Measurements from ENCODE around the gene P2RY2. TPM values are rescaled to one million over a fixed set of nuclear protein-coding genes. Genes with fewer than 3 reads are reported as not detected.

P2RY2 gene
- total RNA-seq, 1 donor from 2014 or later, result 0.30 TPM

DNA sequence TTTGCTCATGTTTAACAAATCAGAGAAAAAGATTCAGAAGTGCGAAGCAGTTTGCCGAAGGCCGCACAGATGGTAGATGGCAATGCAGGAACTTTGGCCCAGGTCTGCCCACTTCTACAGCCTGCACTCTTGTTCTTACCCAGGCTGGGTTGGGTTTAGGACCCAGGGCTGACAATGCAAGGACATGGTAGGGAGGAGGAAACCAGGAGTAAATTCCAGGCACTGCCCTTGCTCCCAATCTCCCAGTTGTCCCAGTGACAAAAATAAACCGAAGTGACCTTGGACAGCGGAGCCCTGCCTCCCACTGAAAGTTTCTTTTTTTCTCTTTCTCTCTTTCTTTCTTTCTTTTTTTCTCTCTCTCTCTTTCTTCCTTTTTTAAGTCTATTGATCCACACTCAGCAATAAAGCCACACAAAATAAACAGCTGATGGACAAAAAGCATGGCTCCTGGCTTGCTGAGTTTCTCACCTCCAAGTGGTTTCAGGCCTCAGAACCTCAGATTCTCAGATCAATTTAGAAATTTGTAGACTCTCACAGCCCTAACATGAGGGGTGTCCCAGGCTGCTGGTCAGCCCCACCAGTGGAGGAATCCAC, 42.4 kb upstream of the P2RY2 start:
- Histone ChIP-seq H3K9me3 (ENCODE audit: insufficient read depth, low read depth, low read length) (no peaks in the 10 kb centered on the region), H2AFZ (ENCODE audit: low read depth, low read length) (no peak overlapping the region), H3K4me3 (ENCODE audit: insufficient read depth, low read depth, low read length) (no peak overlapping the region), H3K9ac (ENCODE audit: low read length) (no peak overlapping the region), H4K20me1 (ENCODE audit: insufficient read depth, low read length) (no peaks in the 10 kb centered on the region), H3K4me1 (ENCODE audit: insufficient read depth, low read length) (peaks cover 8% of the 10 kb centered on the region), H3K27ac (ENCODE audit: low read depth, low read length) (no peak overlapping the region), H3K4me2 (ENCODE audit: low read length) (no peak overlapping the region), H3K36me3 (ENCODE audit: insufficient read depth, low read length) (no peaks in the 10 kb centered on the region), H3K27me3 (ENCODE audit: insufficient read depth, low read length) (no peaks in the 10 kb centered on the region), H3K79me2 (ENCODE audit: insufficient read depth, low read length) (no peaks in the 10 kb centered on the region)
- no peak for FAIRE-seq
- Mint-ChIP-seq H3K4me3 (ENCODE audit: unreplicated experiment) (no peak overlapping the region), H3K27me3 (ENCODE audit: low read depth, unreplicated experiment) (peaks cover 28% of the 10 kb centered on the region), H3K9me3 (ENCODE audit: unreplicated experiment) (no peaks in the 10 kb centered on the region), H3K4me1 (ENCODE audit: low read depth, unreplicated experiment) (no peaks in the 10 kb centered on the region), H3K36me3 (ENCODE audit: low read depth, unreplicated experiment) (no peaks in the 10 kb centered on the region), H3K27ac (ENCODE audit: unreplicated experiment) (no peak overlapping the region)
- TF ChIP-seq, protein P1, sequence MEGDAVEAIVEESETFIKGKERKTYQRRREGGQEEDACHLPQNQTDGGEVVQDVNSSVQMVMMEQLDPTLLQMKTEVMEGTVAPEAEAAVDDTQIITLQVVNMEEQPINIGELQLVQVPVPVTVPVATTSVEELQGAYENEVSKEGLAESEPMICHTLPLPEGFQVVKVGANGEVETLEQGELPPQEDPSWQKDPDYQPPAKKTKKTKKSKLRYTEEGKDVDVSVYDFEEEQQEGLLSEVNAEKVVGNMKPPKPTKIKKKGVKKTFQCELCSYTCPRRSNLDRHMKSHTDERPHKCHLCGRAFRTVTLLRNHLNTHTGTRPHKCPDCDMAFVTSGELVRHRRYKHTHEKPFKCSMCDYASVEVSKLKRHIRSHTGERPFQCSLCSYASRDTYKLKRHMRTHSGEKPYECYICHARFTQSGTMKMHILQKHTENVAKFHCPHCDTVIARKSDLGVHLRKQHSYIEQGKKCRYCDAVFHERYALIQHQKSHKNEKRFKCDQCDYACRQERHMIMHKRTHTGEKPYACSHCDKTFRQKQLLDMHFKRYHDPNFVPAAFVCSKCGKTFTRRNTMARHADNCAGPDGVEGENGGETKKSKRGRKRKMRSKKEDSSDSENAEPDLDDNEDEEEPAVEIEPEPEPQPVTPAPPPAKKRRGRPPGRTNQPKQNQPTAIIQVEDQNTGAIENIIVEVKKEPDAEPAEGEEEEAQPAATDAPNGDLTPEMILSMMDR (IDR thresholded peaks at IDR 0.05; ENCODE audit: insufficient read depth, low read depth, low read length), result no peak
- TF ChIP-seq EZH2 (IDR thresholded peaks at IDR 0.05; ENCODE audit: insufficient read depth, low read length), result no peak
- no peak for DNase-seq (ENCODE audit: low read depth)

DNA sequence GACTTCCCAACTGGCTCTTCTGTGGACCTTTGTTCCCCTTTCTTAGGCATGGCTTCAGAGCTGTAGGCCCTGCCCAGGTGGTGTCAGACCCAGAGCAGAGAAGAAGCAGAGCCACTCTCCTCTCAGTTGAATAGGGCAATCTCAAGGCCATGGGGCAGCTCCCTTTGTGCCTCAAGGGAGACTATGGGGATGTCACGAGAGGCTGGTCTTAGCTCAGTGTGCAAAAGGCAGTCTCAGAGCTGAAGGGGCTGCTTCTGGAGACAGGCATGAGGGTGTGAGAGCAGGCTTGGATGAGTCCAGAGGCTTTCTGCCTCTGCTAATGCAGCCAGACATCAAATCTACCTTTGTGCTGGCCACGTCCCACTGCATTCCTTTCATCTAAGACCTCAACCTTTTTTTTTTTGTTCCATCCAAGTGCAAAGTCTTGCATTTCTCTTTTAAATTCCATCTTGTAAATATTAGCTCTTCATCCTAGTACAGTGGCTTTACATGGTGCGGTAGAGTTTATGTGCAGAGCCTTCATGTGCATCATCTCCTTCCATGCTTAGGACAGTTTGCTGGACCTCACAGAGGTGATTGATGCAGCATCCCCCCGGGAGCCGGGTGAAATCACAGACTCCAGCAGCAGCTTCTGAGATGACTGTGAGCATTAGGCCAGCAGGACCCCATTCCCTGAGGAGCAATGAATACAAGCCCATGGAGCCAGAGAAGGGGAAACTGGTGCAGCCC, 41.8 kb upstream of the P2RY2 start:
- FAIRE-seq, result no peak
- Histone ChIP-seq H3K9me3 (ENCODE audit: insufficient read depth, low read depth, low read length) (no peaks in the 10 kb centered on the region), H3K4me1 (ENCODE audit: insufficient read depth, low read length) (peaks cover 8% of the 10 kb centered on the region), H3K79me2 (ENCODE audit: insufficient read depth, low read length) (no peaks in the 10 kb centered on the region), H3K36me3 (ENCODE audit: insufficient read depth, low read length) (no peaks in the 10 kb centered on the region), H2AFZ (ENCODE audit: low read depth, low read length) (no peak overlapping the region), H3K4me2 (ENCODE audit: low read length) (no peak overlapping the region), H4K20me1 (ENCODE audit: insufficient read depth, low read length) (no peaks in the 10 kb centered on the region), H3K27me3 (ENCODE audit: insufficient read depth, low read length) (no peaks in the 10 kb centered on the region), H3K4me3 (ENCODE audit: insufficient read depth, low read depth, low read length) (no peak overlapping the region), H3K27ac (ENCODE audit: low read depth, low read length) (no peak overlapping the region), H3K9ac (ENCODE audit: low read length) (no peak overlapping the region)
- Mint-ChIP-seq H3K36me3 (ENCODE audit: low read depth, unreplicated experiment) (no peaks in the 10 kb centered on the region), H3K4me3 (ENCODE audit: unreplicated experiment) (no peak overlapping the region), H3K4me1 (ENCODE audit: low read depth, unreplicated experiment) (no peaks in the 10 kb centered on the region), H3K27me3 (ENCODE audit: low read depth, unreplicated experiment) (peaks cover 29% of the 10 kb centered on the region), H3K9me3 (ENCODE audit: unreplicated experiment) (no peaks in the 10 kb centered on the region), H3K27ac (ENCODE audit: unreplicated experiment) (no peak overlapping the region)
- DNase-seq (ENCODE audit: low read depth), result no peak
- TF ChIP-seq EZH2 (IDR thresholded peaks at IDR 0.05; ENCODE audit: insufficient read depth, low read length), result no peak
- TF ChIP-seq, protein P1 (IDR thresholded peaks at IDR 0.05; ENCODE audit: insufficient read depth, low read depth, low read length), result no peak

DNA sequence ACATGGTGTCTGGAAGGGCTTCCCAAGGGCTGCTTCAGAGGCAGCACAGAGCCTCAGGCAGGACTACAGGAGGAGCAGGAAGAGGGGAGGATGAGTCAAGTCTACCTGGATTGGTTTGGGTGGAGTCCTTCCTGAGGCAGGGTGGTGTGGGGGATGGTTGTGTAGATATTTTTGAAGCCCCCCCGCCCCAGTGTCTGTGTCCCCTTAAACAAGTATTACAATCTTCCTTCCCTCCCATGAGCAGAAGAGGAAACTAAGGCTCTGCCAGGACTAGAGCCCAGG, 41.3 kb upstream of the P2RY2 start:
- no peak for FAIRE-seq
- H3K4me1 ChIP-seq (ENCODE audit: insufficient read depth, low read length), result peaks cover 8% of the 10 kb centered on the region
- H4K20me1 ChIP-seq (ENCODE audit: insufficient read depth, low read length), result no peaks in the 10 kb centered on the region
- Mint-ChIP-seq H3K4me1 (ENCODE audit: low read depth, unreplicated experiment) (no peaks in the 10 kb centered on the region), H3K4me3 (ENCODE audit: unreplicated experiment) (no peak overlapping the region), H3K27me3 (ENCODE audit: low read depth, unreplicated experiment) (peaks cover 27% of the 10 kb centered on the region), H3K27ac (ENCODE audit: unreplicated experiment) (no peak overlapping the region), H3K9me3 (ENCODE audit: unreplicated experiment) (no peaks in the 10 kb centered on the region), H3K36me3 (ENCODE audit: low read depth, unreplicated experiment) (no peaks in the 10 kb centered on the region)
- H2AFZ ChIP-seq (ENCODE audit: low read depth, low read length), result no peak overlapping the region
- no peaks in the 10 kb centered on the region for H3K27me3 ChIP-seq (ENCODE audit: insufficient read depth, low read length)
- no peaks in the 10 kb centered on the region for H3K9me3 ChIP-seq (ENCODE audit: insufficient read depth, low read depth, low read length)
- H3K9ac ChIP-seq (ENCODE audit: low read length), result no peak overlapping the region
- H3K4me2 ChIP-seq (ENCODE audit: low read length), result no peak overlapping the region
- DNase-seq (ENCODE audit: low read depth), result no peak
- H3K27ac ChIP-seq (ENCODE audit: low read depth, low read length), result no peak overlapping the region
- H3K36me3 ChIP-seq (ENCODE audit: insufficient read depth, low read length), result no peaks in the 10 kb centered on the region
- H3K4me3 ChIP-seq (ENCODE audit: insufficient read depth, low read depth, low read length), result no peak overlapping the region
- no peaks in the 10 kb centered on the region for H3K79me2 ChIP-seq (ENCODE audit: insufficient read depth, low read length)
- TF ChIP-seq, protein P1 (IDR thresholded peaks at IDR 0.05; ENCODE audit: insufficient read depth, low read depth, low read length), result no peak
- TF ChIP-seq EZH2 (IDR thresholded peaks at IDR 0.05; ENCODE audit: insufficient read depth, low read length), result no peak

Measured in astrocyte (in vitro differentiated cells and primary cell).